BLaER1 (cell line): ENCODE results near the gene PUSL1.

Experiments used
- H3K27ac ChIP-seq: shearing (Covaris generic); formaldehyde crosslinking; 2 replicates; pipeline ENCODE4 v1.8.1; 2022
- H3K27me3 ChIP-seq: shearing (Covaris generic); formaldehyde crosslinking; 2 replicates; pipeline ENCODE4 v1.8.1; 2022
- H3K36me3 ChIP-seq: shearing (Covaris generic); formaldehyde crosslinking; 2 replicates; pipeline ENCODE4 v1.8.1; 2022
- H3K4me1 ChIP-seq: shearing (Covaris generic); formaldehyde crosslinking; 2 replicates; pipeline ENCODE4 v1.8.1; 2022
- H3K4me2 ChIP-seq: shearing (Covaris generic); formaldehyde crosslinking; 2 replicates; pipeline ENCODE4 v1.8.1; 2022
- H3K4me3 ChIP-seq: shearing (Covaris generic); formaldehyde crosslinking; 2 replicates; pipeline ENCODE4 v1.8.1; 2022
- H3K9ac ChIP-seq: shearing (Covaris generic); formaldehyde crosslinking; 2 replicates; pipeline ENCODE4 v1.8.1; 2022
- H3K9me3 ChIP-seq: shearing (Covaris generic); formaldehyde crosslinking; 2 replicates; pipeline ENCODE4 v1.8.1; 2022
- H4K20me1 ChIP-seq: shearing (Covaris generic); formaldehyde crosslinking; 2 replicates; pipeline ENCODE4 v1.8.1; 2022
- Cebpa-rat ChIP-seq: shearing (Covaris generic); IDR thresholded peaks from 2 replicates; pipeline ENCODE4 v1.8.1; 2022

PUSL1 gene

GRCh38 chr1:1330366-1331067 is 22.1 kb downstream of the PUSL1 start:
- Histone ChIP-seq H3K9ac (no peak overlapping the region), H3K4me3 (no peak overlapping the region), H3K4me1 (peaks cover 20% of the 10 kb centered on the region), H3K36me3 (peaks cover 43% of the 10 kb centered on the region), H3K9me3 (no peaks in the 10 kb centered on the region), H3K27me3 (no peaks in the 10 kb centered on the region), H3K27ac (no peak overlapping the region), H3K4me2 (no peak overlapping the region), H4K20me1 (peaks cover 91% of the 10 kb centered on the region)
- TF ChIP-seq Cebpa-rat: no peak

- no peaks in the 10 kb centered on the region for H3K9me3 ChIP-seq
- no peak within 1 kb of the TSS for H3K4me2 ChIP-seq
- TF ChIP-seq Cebpa-rat: no peak
- H3K27me3 ChIP-seq: no peaks in the 10 kb centered on the region
- H3K36me3 ChIP-seq: peaks cover 49% of the 10 kb centered on the region
- H4K20me1 ChIP-seq: peaks cover 91% of the 10 kb centered on the region
- no peak within 1 kb of the TSS for H3K27ac ChIP-seq
- peaks cover 12% of the 10 kb centered on the region for H3K4me1 ChIP-seq
- no peak within 1 kb of the TSS for H3K9ac ChIP-seq
- H3K4me3 ChIP-seq: no peak within 1 kb of the TSS
Observed at GRCh38 chr1:1331068-1331965, 22.9 kb downstream of the PUSL1 start, which contains the start of gene TAS1R3. TAS1R3 (plus strand) TSS chr1:1331280; CDS start chr1:1331346, 66 bp downstream.

GRCh38 chr1:1332031-1332755 is 23.8 kb downstream of the PUSL1 start:
- no peaks in the 10 kb centered on the region for H3K27me3 ChIP-seq
- peaks cover 90% of the 10 kb centered on the region for H4K20me1 ChIP-seq
- peaks cover 49% of the 10 kb centered on the region for H3K36me3 ChIP-seq
- H3K4me1 ChIP-seq: peaks cover 9% of the 10 kb centered on the region; the same call in 1 of the 2 replicates
- H3K4me3 ChIP-seq: no peak overlapping the region
- H3K9ac ChIP-seq: no peak overlapping the region
- H3K4me2 ChIP-seq: no peak overlapping the region
- no peak for TF ChIP-seq Cebpa-rat
- no peak overlapping the region for H3K27ac ChIP-seq
- no peaks in the 10 kb centered on the region for H3K9me3 ChIP-seq

GRCh38 chr1:1332774-1333480 is 24.5 kb downstream of the PUSL1 start:
- Histone ChIP-seq H3K36me3 (peaks cover 46% of the 10 kb centered on the region), H4K20me1 (peaks cover 86% of the 10 kb centered on the region), H3K4me1 (peaks cover 9% of the 10 kb centered on the region; the same call in 1 of the 2 replicates), H3K9me3 (no peaks in the 10 kb centered on the region), H3K27ac (no peak overlapping the region), H3K27me3 (no peaks in the 10 kb centered on the region), H3K4me3 (no peak overlapping the region), H3K4me2 (no peak overlapping the region), H3K9ac (no peak overlapping the region)
- no peak for TF ChIP-seq Cebpa-rat

GRCh38 chr1:1333551-1334241 is 25.3 kb downstream of the PUSL1 start:
- Histone ChIP-seq H4K20me1 (peaks cover 83% of the 10 kb centered on the region), H3K36me3 (peaks cover 44% of the 10 kb centered on the region), H3K4me1 (peaks cover 9% of the 10 kb centered on the region; the same call in 1 of the 2 replicates), H3K27me3 (no peaks in the 10 kb centered on the region), H3K4me2 (no peak overlapping the region), H3K9me3 (no peaks in the 10 kb centered on the region), H3K9ac (no peak overlapping the region), H3K27ac (no peak overlapping the region), H3K4me3 (no peak overlapping the region)
- no peak for TF ChIP-seq Cebpa-rat

- no peaks in the 10 kb centered on the region for H3K27me3 ChIP-seq
- peaks cover 9% of the 10 kb centered on the region; the same call in 1 of the 2 replicates for H3K4me1 ChIP-seq
- no peak overlapping the region for H3K27ac ChIP-seq
- H3K9ac ChIP-seq: no peak overlapping the region
- peaks cover 71% of the 10 kb centered on the region for H4K20me1 ChIP-seq
- no peak overlapping the region for H3K4me2 ChIP-seq
- peaks cover 50% of the 10 kb centered on the region for H3K36me3 ChIP-seq
- no peaks in the 10 kb centered on the region for H3K9me3 ChIP-seq
- no peak overlapping the region for H3K4me3 ChIP-seq
- TF ChIP-seq Cebpa-rat: no peak
Observed at GRCh38 chr1:1334835-1335234, 26.4 kb downstream of the PUSL1 start.

- Histone ChIP-seq H3K4me3 (no peak overlapping the region), H3K9me3 (no peaks in the 10 kb centered on the region), H3K4me1 (peaks cover 6% of the 10 kb centered on the region; the same call in 1 of the 2 replicates), H3K36me3 (peaks cover 54% of the 10 kb centered on the region), H3K27ac (no peak overlapping the region), H3K9ac (no peak overlapping the region), H3K27me3 (no peaks in the 10 kb centered on the region), H4K20me1 (peaks cover 69% of the 10 kb centered on the region), H3K4me2 (no peak overlapping the region)
- TF ChIP-seq Cebpa-rat: no peak
Observed at GRCh38 chr1:1335283-1335682, 26.9 kb downstream of the PUSL1 start.

- Histone ChIP-seq H3K36me3 (peaks cover 59% of the 10 kb centered on the region), H3K27ac (no peak overlapping the region), H3K9ac (no peak overlapping the region), H4K20me1 (peaks cover 69% of the 10 kb centered on the region), H3K4me1 (peaks cover 1% of the 10 kb centered on the region; the same call in 1 of the 2 replicates), H3K27me3 (no peaks in the 10 kb centered on the region), H3K9me3 (no peaks in the 10 kb centered on the region), H3K4me3 (no peak overlapping the region), H3K4me2 (no peak overlapping the region)
- TF ChIP-seq Cebpa-rat: no peak
Observed at GRCh38 chr1:1335792-1336248, 27.4 kb downstream of the PUSL1 start.
